Tibial artery (tissue), 4 donors: ENCODE measurements around the gene DNAJC28.

Experiments
- DNase-seq, 2 donors: peaks; one replicate each; pipeline ENCODE4 v3.0.0-alpha.2; 2019
- H3K27ac ChIP-seq, 2 donors: fragments of 200-600 bp; sonication (generic) in 1 of 2; 1 replicate in 1 of 2; 2 replicates in 1 of 2; pipeline ENCODE4 v1.5.1; 2018 to 2019; ENCODE audit warnings: mild to moderate bottlenecking in 1 of 2
- H3K27me3 ChIP-seq, 2 donors: fragments of 200-600 bp; sonication (generic) in 1 of 2; one replicate each; pipeline versions ENCODE4 v1.5.1 to v1.6.0; 2016 to 2019
- H3K36me3 ChIP-seq, 3 donors: fragments of 200-600 bp; sonication (generic) in 2 of 3; one replicate each; pipeline ENCODE4 v1.5.1; 2016 to 2019; ENCODE audit warnings: mild to moderate bottlenecking in 2 of 3
- H3K4me1 ChIP-seq, 4 donors: fragments of 200-600 bp; sonication (generic) in 2 of 4; 1 replicate in 3 of 4; 2 replicates in 1 of 4; pipeline ENCODE4 v1.5.1; 2016 to 2019
- H3K4me3 ChIP-seq, 2 donors: fragments of 200-600 bp; sonication (generic) in 1 of 2; 1 replicate in 1 of 2; 2 replicates in 1 of 2; pipeline ENCODE4 v1.5.1; 2018 to 2019; ENCODE audit warnings: mild to moderate bottlenecking in 2 of 2
- H3K9me3 ChIP-seq, 3 donors: fragments of 200-600 bp; sonication (generic) in 1 of 3; one replicate each; pipeline ENCODE4 v1.5.1; 2016 to 2019
- CTCF ChIP-seq, 2 experiments: fragments of 200-600 bp in 1 of 2; fragments of 450-650 bp in 1 of 2; IDR thresholded peaks; one replicate each; pipeline ENCODE4 v1.5.1; 2017 to 2019; ENCODE audit warnings: antibody characterized with exemption in 2 of 2, mild to moderate bottlenecking in 1 of 2, moderate library complexity in 1 of 2
- intact Hi-C: fragments of 100-400 bp; cut with DNase I; formaldehyde crosslinking; loops from one replicate; pipeline ENCODE4 v1.15.0; 2023; ENCODE audit warnings: low total_unique reads

DNAJC28 gene

GRCh38 chr21:33531007-33531406, 39.5 kb upstream of the DNAJC28 start:
- no peaks in the 10 kb centered on the region for H3K4me1 ChIP-seq
- H3K4me3 ChIP-seq = no peak overlapping the region
- no peak for DNase-seq
- H3K27ac ChIP-seq = no peak overlapping the region
- intact Hi-C loops = loop anchor here (10.0 kb wide), 1 partner anchor 46 kb away; no protein-coding TSS in a partner anchor
- peaks cover 74 to 96% (median 87%) of the 10 kb centered on the region in 3 donors for H3K36me3 ChIP-seq
- H3K27me3 ChIP-seq = no peaks in the 10 kb centered on the region
- no peak for TF ChIP-seq CTCF (IDR thresholded peaks at IDR 0.05)
- no peaks in the 10 kb centered on the region for H3K9me3 ChIP-seq

- TF ChIP-seq CTCF (IDR thresholded peaks at IDR 0.05) = no peak
- intact Hi-C loops = no loop called here
- no peak overlapping the region for H3K27ac ChIP-seq
- H3K9me3 ChIP-seq = no peaks in the 10 kb centered on the region
- no peak for DNase-seq
- no peaks in the 10 kb centered on the region for H3K27me3 ChIP-seq
- no peaks in the 10 kb centered on the region for H3K4me1 ChIP-seq
- peaks cover 38 to 73% (median 44%) of the 10 kb centered on the region in 3 donors for H3K36me3 ChIP-seq
- no peak overlapping the region for H3K4me3 ChIP-seq
Measured at GRCh38 chr21:33522953-33523349, 31.4 kb upstream of the DNAJC28 start.

GRCh38 chr21:33522297-33522952, 30.9 kb upstream of the DNAJC28 start:
- Histone ChIP-seq H3K4me3 (no peak overlapping the region), H3K36me3 (peaks cover 36 to 73% (median 44%) of the 10 kb centered on the region in 3 donors), H3K27ac (no peak overlapping the region), H3K9me3 (no peaks in the 10 kb centered on the region), H3K4me1 (no peaks in the 10 kb centered on the region), H3K27me3 (no peaks in the 10 kb centered on the region)
- no peak for TF ChIP-seq CTCF (IDR thresholded peaks at IDR 0.05)
- no peak for DNase-seq
- intact Hi-C loops = no loop called here

- H3K36me3 ChIP-seq = peaks cover 58 to 78% (median 67%) of the 10 kb centered on the region in 3 donors
- H3K4me1 ChIP-seq = no peaks in the 10 kb centered on the region
- intact Hi-C loops = no loop called here
- H3K27me3 ChIP-seq = no peaks in the 10 kb centered on the region
- H3K4me3 ChIP-seq = no peak overlapping the region
- H3K9me3 ChIP-seq = no peaks in the 10 kb centered on the region
- DNase-seq = no peak
- TF ChIP-seq CTCF (IDR thresholded peaks at IDR 0.05) = no peak
- H3K27ac ChIP-seq = no peak overlapping the region
Measured at GRCh38 chr21:33518899-33519298, 27.4 kb upstream of the DNAJC28 start.

- H3K4me1 ChIP-seq = no peaks in the 10 kb centered on the region
- no peak for TF ChIP-seq CTCF (IDR thresholded peaks at IDR 0.05)
- no peak overlapping the region for H3K27ac ChIP-seq
- H3K9me3 ChIP-seq = no peaks in the 10 kb centered on the region
- no peaks in the 10 kb centered on the region for H3K27me3 ChIP-seq
- H3K36me3 ChIP-seq = peaks cover 63 to 99% (median 87%) of the 10 kb centered on the region in 3 donors
- no peak overlapping the region for H3K4me3 ChIP-seq
- intact Hi-C loops = no loop called here
- DNase-seq = no peak
Measured at GRCh38 chr21:33514229-33514628, 22.7 kb upstream of the DNAJC28 start.
